CD8-positive, alpha-beta memory T cell (primary cell): Measurements from ENCODE around the gene YTHDF1. TPM values are rescaled to one million over a fixed set of nuclear protein-coding genes. Genes with fewer than 3 reads are reported as not detected.
A peak's percentile ranks its signal among the peaks of the same experiment; 100 is the strongest.

Experiments
- CTCF ChIA-PET: fragments of 350-600 bp; sonication (Branson Sonifier 250); formaldehyde crosslinking; loops from one replicate; lab custom pipeline; 2021; ENCODE audit warnings: antibody characterized with exemption; lab: Charles Lee
- POLR2A ChIA-PET: fragments of 350-600 bp; sonication (Branson Sonifier 250); formaldehyde crosslinking; loops from one replicate; lab custom pipeline; 2021; ENCODE audit warnings: antibody characterized with exemption; lab: Charles Lee
- DNase-seq, 5 donors: peaks; one replicate each; pipeline versions ENCODE4 v3.0.0 to v3.0.0-alpha.2; 2020 to 2022; ENCODE audit warnings: mixed read lengths in 1 of 5
- H3K27ac ChIP-seq: one replicate; pipeline ENCODE4 v1.7.0; 2013; ENCODE audit warnings: low read depth, mild to moderate bottlenecking, low read length, moderate library complexity
- H3K27me3 ChIP-seq: 2 replicates; pipeline ENCODE4 v1.7.0; 2013; ENCODE audit warnings: low read length, mild to moderate bottlenecking; ENCODE audit not compliant: insufficient read depth, poor library complexity, severe bottlenecking
- H3K36me3 ChIP-seq: 2 replicates; pipeline ENCODE4 v1.7.0; 2013; ENCODE audit warnings: mild to moderate bottlenecking, low read length, moderate library complexity; ENCODE audit not compliant: insufficient read depth
- H3K4me1 ChIP-seq: 2 replicates; pipeline ENCODE4 v1.7.0; 2013; ENCODE audit warnings: mild to moderate bottlenecking, low read length, moderate library complexity; ENCODE audit not compliant: insufficient read depth
- H3K4me3 ChIP-seq: 2 replicates; pipeline ENCODE4 v1.7.0; 2013; ENCODE audit warnings: mild to moderate bottlenecking, low read length
- H3K9me3 ChIP-seq: 2 replicates; pipeline ENCODE4 v1.7.0; 2013; ENCODE audit warnings: mild to moderate bottlenecking, low read length
- H3K27ac Mint-ChIP-seq, 8 donors: one replicate each; pipeline ENCODE4 v1.8.0; 2020 to 2021; ENCODE audit warnings: mixed read lengths in 8 of 8, mild to moderate bottlenecking in 6 of 8, inconsistent platforms in 3 of 8, moderate library complexity in 3 of 8
- H3K27me3 Mint-ChIP-seq, 2 donors: one replicate each; pipeline ENCODE4 v1.8.0; 2020 to 2021; ENCODE audit warnings: mixed read lengths in 2 of 2, mild to moderate bottlenecking in 1 of 2, moderate library complexity in 1 of 2
- H3K36me3 Mint-ChIP-seq, 3 donors: one replicate each; pipeline ENCODE4 v1.8.0; 2020 to 2021; ENCODE audit warnings: mixed read lengths in 3 of 3, inconsistent platforms in 1 of 3, mild to moderate bottlenecking in 1 of 3
- H3K4me1 Mint-ChIP-seq, 3 donors: one replicate each; pipeline ENCODE4 v1.8.0; 2020 to 2021; ENCODE audit warnings: mixed read lengths in 3 of 3, inconsistent platforms in 1 of 3, mild to moderate bottlenecking in 1 of 3
- H3K4me3 Mint-ChIP-seq, 7 donors: one replicate each; pipeline ENCODE4 v1.8.0; 2020 to 2021; ENCODE audit warnings: mixed read lengths in 7 of 7, mild to moderate bottlenecking in 6 of 7, moderate library complexity in 4 of 7, inconsistent platforms in 2 of 7
- H3K9me3 Mint-ChIP-seq, 5 donors: one replicate each; pipeline ENCODE4 v1.8.0; 2020 to 2022; ENCODE audit warnings: mixed read lengths in 5 of 5, mild to moderate bottlenecking in 3 of 5, moderate library complexity in 2 of 5, inconsistent platforms in 1 of 5
- polyA plus RNA-seq: library from polyadenylated mRNA; unstranded; fragments of 300-500 nt; fragmentation: Illumina TruSeq; gene quantifications from one replicate; pipeline ENCODE4 v1.2.3, GENCODE V29; 2021
- total RNA-seq, 2 experiments: library from RNA; stranded (reverse); gene quantifications; one replicate each; pipeline ENCODE4 v1.2.3, GENCODE V29; 2021

Gene YTHDF1
- total and polyA plus RNA-seq, 3 experiments from 2014 or later = 43.1 to 47.5 (median 47.0) TPM

DNA sequence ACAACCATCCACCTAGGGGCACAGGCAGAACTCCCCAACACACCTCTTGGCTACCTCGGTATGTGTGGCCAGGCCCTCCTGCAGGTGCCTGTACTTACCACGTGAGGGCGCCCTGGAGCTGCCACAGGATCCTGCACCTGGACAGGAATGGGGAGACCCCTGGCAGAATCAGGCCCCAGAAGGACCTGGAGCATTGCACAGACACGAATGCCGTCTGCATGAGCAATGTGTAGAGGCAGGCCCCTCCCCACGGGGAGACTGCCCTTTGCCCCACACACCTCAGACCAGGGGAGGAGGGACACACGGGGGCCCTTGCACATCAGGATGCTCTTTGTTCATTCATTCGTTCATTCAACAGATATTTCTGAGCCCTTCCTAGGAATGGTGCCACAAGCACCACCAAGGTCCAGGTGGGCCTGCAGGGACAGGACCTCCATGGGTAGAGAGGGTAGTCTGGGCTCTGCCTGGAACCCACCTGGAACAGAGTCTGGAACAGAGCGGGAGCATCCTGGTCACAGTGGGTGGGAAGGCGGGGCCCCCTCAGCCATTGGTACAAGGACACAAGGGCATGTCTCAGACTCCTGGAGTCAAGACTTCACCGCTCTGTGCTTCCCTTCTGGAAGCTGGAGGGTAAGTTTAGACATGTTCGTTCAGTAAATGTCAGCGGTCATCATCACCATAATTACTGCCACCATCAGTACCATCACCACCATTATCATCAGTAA is 32.3 kb downstream of the YTHDF1 start:
- peaks cover 0 to 10% (median 6%) of the 10 kb centered on the region in 3 donors for H3K4me1 Mint-ChIP-seq
- Histone ChIP-seq H3K4me3 (no peak overlapping the region), H3K36me3 (no peaks in the 10 kb centered on the region), H3K27ac (no peak overlapping the region), H3K27me3 (peaks cover 15% of the 10 kb centered on the region), H3K4me1 (peaks cover 6% of the 10 kb centered on the region), H3K9me3 (no peaks in the 10 kb centered on the region)
- DNase-seq = peak; percentile 15 to 61 (median 35)
- no peak overlapping the region for H3K27ac Mint-ChIP-seq
- no peaks in the 10 kb centered on the region for H3K9me3 Mint-ChIP-seq
- CTCF ChIA-PET = interaction anchor here (1.0 to 1.5 kb wide), 4 partner anchors 15 to 40 kb away, joined by 3 to 5 read pairs (median 3); no protein-coding TSS in a partner anchor
- no peak overlapping the region for H3K4me3 Mint-ChIP-seq
- peaks cover 20 to 29% of the 10 kb centered on the region in 2 donors for H3K27me3 Mint-ChIP-seq
- no peaks in the 10 kb centered on the region for H3K36me3 Mint-ChIP-seq
- POLR2A ChIA-PET = no interaction called here

DNA sequence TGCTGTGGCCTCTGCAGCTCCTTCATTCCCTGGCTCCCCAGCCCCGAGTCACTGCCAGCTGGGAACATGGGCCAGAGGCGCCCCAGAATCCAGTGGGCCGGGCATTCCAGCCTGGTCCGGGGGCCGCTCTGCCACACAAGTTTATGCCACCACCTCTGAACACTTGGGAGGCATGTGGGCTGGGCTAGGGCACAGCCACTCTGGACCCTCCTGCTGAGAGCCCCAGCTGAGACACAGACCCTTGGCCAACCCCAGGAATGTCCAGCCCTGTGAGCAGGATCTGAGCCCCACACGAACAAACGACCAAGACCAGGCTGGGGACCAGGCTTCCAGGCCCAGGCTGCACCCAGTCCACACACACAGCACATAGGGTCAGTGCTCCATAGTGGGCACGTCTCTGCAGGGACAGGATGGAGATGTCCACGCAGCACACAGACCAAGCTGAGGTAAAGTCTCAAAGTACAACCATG is 33.0 kb downstream of the YTHDF1 start:
- H3K27ac Mint-ChIP-seq = no peak overlapping the region
- DNase-seq = no peak
- Histone ChIP-seq H3K4me3 (no peak overlapping the region), H3K36me3 (no peaks in the 10 kb centered on the region), H3K27ac (no peak overlapping the region), H3K4me1 (peaks cover 6% of the 10 kb centered on the region), H3K27me3 (peaks cover 15% of the 10 kb centered on the region), H3K9me3 (no peaks in the 10 kb centered on the region)
- ChIA-PET POLR2A (no interaction called here), CTCF (interaction anchor here (0.7 to 1.5 kb wide), 5 partner anchors 15 to 210 kb away, joined by 3 to 5 read pairs (median 3); no protein-coding TSS in a partner anchor)
- H3K4me1 Mint-ChIP-seq = peaks cover 0 to 10% (median 6%) of the 10 kb centered on the region in 3 donors
- no peaks in the 10 kb centered on the region for H3K36me3 Mint-ChIP-seq
- peaks cover 20 to 29% of the 10 kb centered on the region in 2 donors for H3K27me3 Mint-ChIP-seq
- no peak overlapping the region for H3K4me3 Mint-ChIP-seq
- no peaks in the 10 kb centered on the region for H3K9me3 Mint-ChIP-seq

DNA sequence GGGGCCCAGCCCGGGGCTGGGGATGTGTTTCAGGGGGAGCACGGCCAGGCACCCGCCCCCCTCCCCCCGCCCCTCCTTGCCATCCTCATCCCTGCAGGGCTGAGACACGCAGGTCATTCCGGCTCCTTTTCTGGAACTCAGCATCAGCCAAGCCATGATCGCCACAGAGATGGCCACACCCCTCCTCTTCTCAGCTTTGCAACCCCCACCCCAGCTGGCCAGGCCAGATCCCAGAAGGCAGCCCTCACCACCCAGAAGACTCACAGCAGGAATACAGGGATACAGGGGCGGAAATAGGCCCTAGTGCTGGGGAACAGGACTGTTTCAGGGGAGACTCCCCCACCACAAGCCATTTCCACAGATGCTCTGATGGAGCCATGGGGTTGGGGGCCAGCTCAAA is 33.5 kb downstream of the YTHDF1 start:
- H3K27ac ChIP-seq = no peak overlapping the region
- no peaks in the 10 kb centered on the region for H3K36me3 ChIP-seq
- Mint-ChIP-seq H3K36me3 (no peaks in the 10 kb centered on the region), H3K9me3 (no peaks in the 10 kb centered on the region), H3K4me3 (no peak overlapping the region), H3K27me3 (peaks cover 22 to 29% of the 10 kb centered on the region in 2 donors), H3K27ac (no peak overlapping the region), H3K4me1 (peaks cover 0 to 13% (median 8%) of the 10 kb centered on the region in 3 donors)
- H3K4me3 ChIP-seq = no peak overlapping the region
- H3K9me3 ChIP-seq = no peaks in the 10 kb centered on the region
- ChIA-PET CTCF (interaction anchor here (0.7 to 1.5 kb wide), 2 partner anchors 41 to 210 kb away, joined by 3 to 5 read pairs; no protein-coding TSS in a partner anchor), POLR2A (no interaction called here)
- peaks cover 15% of the 10 kb centered on the region for H3K27me3 ChIP-seq
- no peak for DNase-seq
- H3K4me1 ChIP-seq = peaks cover 6% of the 10 kb centered on the region

DNA sequence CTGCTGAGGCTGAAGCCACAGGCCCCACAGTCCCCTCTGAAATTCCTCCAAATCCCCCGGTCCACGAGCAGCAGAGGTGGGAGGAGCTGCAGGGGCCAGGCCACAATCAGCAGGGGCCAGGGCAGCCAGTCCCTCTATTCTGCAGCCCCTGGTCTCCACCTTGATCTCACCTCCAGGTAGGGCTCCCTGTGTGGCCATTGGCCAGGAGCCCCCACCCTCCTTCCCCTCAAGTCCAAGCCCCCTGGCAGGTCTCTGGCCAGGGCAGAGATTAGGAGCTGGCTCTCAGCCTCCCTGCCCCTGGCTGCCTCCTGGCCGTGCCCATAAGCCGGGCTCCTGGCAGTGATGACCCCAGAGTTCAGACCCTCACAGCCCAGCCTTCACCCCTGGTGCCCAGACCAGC is 34.7 kb downstream of the YTHDF1 start:
- no peak for DNase-seq
- no peak overlapping the region for H3K4me3 ChIP-seq
- POLR2A ChIA-PET = no interaction called here
- peaks cover 0 to 3% (median 0%) of the 10 kb centered on the region in 5 donors for H3K9me3 Mint-ChIP-seq
- no peaks in the 10 kb centered on the region for H3K9me3 ChIP-seq
- H3K4me1 ChIP-seq = peaks cover 6% of the 10 kb centered on the region
- H3K36me3 ChIP-seq = no peaks in the 10 kb centered on the region
- no peak overlapping the region for H3K27ac Mint-ChIP-seq
- peaks cover 22% of the 10 kb centered on the region for H3K27me3 ChIP-seq
- peak overlapping the region in 1 of 7 donors; percentile 12 for H3K4me3 Mint-ChIP-seq
- CTCF ChIA-PET = interaction anchor here (1.2 to 2.0 kb wide), 2 partner anchors 43 to 125 kb away, joined by 3 to 8 read pairs; no protein-coding TSS in a partner anchor
- peaks cover 30 to 33% of the 10 kb centered on the region in 2 donors for H3K27me3 Mint-ChIP-seq
- H3K27ac ChIP-seq = no peak overlapping the region
- H3K36me3 Mint-ChIP-seq = no peaks in the 10 kb centered on the region
- peaks cover 2 to 20% (median 10%) of the 10 kb centered on the region in 3 donors for H3K4me1 Mint-ChIP-seq

DNA sequence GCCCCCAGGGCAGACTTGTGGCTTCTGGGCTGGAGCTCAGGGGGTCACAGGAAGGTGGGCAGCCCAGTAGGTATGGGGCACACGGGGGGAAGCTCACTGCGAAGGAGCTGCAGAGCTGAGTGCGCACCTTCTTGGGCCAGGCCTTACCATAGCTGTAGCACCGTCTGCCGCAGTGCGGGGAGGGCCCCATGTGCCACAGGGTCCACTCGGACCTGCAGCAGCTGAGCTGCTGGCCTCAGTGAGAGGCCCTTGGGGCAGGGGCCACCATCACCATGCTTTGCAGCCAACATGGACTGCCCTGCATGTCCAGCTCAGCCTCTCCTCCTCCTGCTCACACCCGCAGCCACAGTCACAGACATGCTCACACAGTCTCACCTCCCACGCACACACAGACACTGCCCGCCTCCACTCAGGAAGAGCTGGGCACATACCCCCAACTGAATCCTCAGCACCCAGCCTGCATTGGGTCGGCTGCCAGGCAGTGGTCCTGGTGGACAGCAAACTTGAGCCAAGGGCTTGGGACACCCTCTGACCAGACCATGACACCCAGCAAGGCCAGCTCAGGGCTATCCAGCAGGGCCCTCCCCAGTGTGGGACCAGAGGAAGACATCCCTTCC is 35.3 kb downstream of the YTHDF1 start:
- Histone ChIP-seq H3K27me3 (peaks cover 27% of the 10 kb centered on the region), H3K4me3 (no peak overlapping the region), H3K4me1 (peaks cover 6% of the 10 kb centered on the region), H3K27ac (no peak overlapping the region), H3K9me3 (no peaks in the 10 kb centered on the region), H3K36me3 (no peaks in the 10 kb centered on the region)
- POLR2A ChIA-PET = no interaction called here
- Mint-ChIP-seq H3K27ac (no peak overlapping the region), H3K9me3 (peaks cover 0 to 3% (median 0%) of the 10 kb centered on the region in 5 donors), H3K4me1 (peaks cover 5 to 22% (median 12%) of the 10 kb centered on the region in 3 donors), H3K27me3 (peaks cover 34 to 36% of the 10 kb centered on the region in 2 donors), H3K4me3 (peak overlapping the region in 4 of 7 donors; percentile 12 to 45 (median 32)), H3K36me3 (no peaks in the 10 kb centered on the region)
- DNase-seq = no peak
- CTCF ChIA-PET = interaction anchor here (0.8 to 2.0 kb wide), 4 partner anchors 17 to 172 kb away, joined by 3 to 8 read pairs (median 4); no protein-coding TSS in a partner anchor

DNA sequence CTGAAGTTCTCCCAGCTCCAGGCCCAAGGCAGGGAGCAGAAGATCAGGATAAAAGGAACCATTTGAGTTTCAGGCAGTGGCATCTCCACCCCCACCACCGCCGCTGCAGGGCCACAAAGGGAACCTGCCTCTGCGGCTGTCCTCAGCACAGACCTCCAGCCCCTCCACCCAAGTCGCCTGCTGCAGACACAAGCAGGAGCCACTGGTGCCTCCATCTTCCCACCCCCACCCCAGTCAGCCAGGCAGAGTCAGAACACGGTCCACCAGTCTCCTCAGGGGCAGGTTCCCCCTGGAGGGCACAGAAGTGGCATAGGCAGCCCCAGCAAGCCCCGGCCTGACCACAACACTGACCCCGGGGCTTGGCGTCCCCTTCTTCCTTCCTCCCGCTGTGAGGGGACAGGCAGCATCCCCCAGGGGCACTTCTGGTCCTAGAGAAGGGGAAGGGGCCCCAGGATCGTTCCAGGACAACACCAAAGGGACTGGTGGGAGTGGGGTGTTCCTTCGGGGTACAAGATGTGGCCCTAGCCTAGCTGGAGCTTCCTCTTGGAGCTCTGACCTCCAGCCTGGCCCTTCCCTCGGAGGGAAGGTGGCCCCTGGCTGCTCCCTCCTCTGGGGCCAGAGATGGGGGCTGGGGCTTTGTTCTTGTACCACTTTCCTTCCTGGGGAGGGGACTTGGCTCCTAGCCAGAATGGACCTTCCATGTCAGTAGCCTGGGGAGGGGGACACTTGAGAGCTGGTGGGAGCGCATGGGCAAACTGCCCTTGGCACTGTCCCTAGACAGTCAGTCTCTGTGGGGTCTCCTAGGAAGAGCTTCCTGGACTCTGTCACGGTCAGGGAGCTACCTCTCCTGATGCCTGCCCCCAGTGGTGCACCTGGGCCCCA is 36.0 kb downstream of the YTHDF1 start:
- peak overlapping the region in 1 of 8 donors; percentile 70 for H3K27ac Mint-ChIP-seq
- ChIA-PET CTCF (interaction anchor here (0.7 to 2.0 kb wide), 5 partner anchors 18 to 171 kb away, joined by 3 to 8 read pairs (median 3); no protein-coding TSS in a partner anchor), POLR2A (no interaction called here)

DNA sequence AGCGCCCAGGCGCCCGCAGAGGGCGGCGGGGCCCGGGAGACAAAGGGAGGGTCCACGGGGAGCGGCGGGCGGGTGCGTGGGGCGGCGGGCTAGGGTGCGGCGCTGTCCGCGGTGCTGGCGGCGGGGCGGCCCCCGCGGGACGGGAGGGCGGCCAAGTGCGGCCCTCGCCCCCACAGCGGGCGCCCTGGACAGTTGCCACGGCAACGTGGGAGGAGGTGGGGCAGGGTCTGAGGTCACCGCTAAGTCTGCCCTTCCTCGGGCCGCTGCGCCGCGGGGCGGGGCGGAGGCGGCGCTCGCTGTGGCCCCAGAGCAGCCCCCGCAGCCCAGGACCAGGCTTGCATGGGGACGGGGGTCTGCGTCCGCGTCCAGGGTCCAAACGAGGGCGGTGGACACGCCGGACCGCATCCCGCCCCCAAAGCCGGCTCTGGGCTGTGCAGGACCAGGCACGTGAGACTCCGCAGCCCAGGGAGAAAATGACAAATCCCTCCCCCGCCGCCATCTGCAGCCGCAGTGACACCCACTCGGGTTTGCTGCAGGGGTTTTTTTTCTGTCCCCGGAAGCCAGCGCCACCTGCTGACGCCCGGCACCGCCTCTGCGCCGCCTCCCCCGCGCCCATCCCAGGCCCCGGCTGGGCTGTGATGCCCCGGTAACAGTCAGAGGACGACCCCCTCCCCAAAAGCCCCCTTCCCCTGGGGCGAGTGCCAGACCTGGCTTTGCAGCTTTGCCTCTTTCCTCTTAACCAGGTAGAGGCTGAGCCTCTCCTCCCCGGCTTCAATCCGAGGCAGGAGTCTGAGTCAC is 36.8 kb downstream of the YTHDF1 start:
- Histone ChIP-seq H3K27ac (no peak overlapping the region), H3K4me1 (peaks cover 6% of the 10 kb centered on the region), H3K9me3 (no peaks in the 10 kb centered on the region), H3K36me3 (no peaks in the 10 kb centered on the region), H3K27me3 (peaks cover 38% of the 10 kb centered on the region), H3K4me3 (no peak overlapping the region)
- CTCF ChIA-PET = interaction anchor here (0.7 to 2.0 kb wide), 2 partner anchors 44 to 123 kb away, joined by 3 to 8 read pairs; no protein-coding TSS in a partner anchor
- peaks cover 36% of the 10 kb centered on the region in 2 donors for H3K27me3 Mint-ChIP-seq
- H3K27ac Mint-ChIP-seq = no peak overlapping the region
- H3K9me3 Mint-ChIP-seq = peaks cover 0 to 3% (median 0%) of the 10 kb centered on the region in 5 donors
- DNase-seq = peak; percentile 63 to 83 (median 71)
- peaks cover 5 to 24% (median 12%) of the 10 kb centered on the region in 3 donors for H3K4me1 Mint-ChIP-seq
- POLR2A ChIA-PET = no interaction called here
- no peaks in the 10 kb centered on the region for H3K36me3 Mint-ChIP-seq
- peak overlapping the region in 6 of 7 donors; percentile 26 to 83 (median 60) for H3K4me3 Mint-ChIP-seq

More for the DNA sequence above, 36.0 kb downstream of the YTHDF1 start:
- Histone ChIP-seq H3K36me3 (no peaks in the 10 kb centered on the region), H3K4me1 (peaks cover 6% of the 10 kb centered on the region), H3K27ac (no peak overlapping the region), H3K27me3 (peaks cover 31% of the 10 kb centered on the region), H3K4me3 (no peak overlapping the region), H3K9me3 (no peaks in the 10 kb centered on the region)
- no peak for DNase-seq
- H3K4me1 Mint-ChIP-seq = peaks cover 5 to 22% (median 12%) of the 10 kb centered on the region in 3 donors
- H3K4me3 Mint-ChIP-seq = peak overlapping the region; percentile 26 to 83 (median 58)
- no peaks in the 10 kb centered on the region for H3K36me3 Mint-ChIP-seq
- peaks cover 0 to 3% (median 0%) of the 10 kb centered on the region in 5 donors for H3K9me3 Mint-ChIP-seq
- H3K27me3 Mint-ChIP-seq = peaks cover 35 to 36% of the 10 kb centered on the region in 2 donors
